ENCODE data around the gene LRRC53. TPM values are rescaled to one million over a fixed set of nuclear protein-coding genes. Genes with fewer than 3 reads are reported as not detected.

The LRRC53 gene
- total and polyA plus RNA-seq, 2 of the 8 experiments (the other 6 are each of a cell fraction or from before 2014, with no cell fraction given): not detected

DNA sequence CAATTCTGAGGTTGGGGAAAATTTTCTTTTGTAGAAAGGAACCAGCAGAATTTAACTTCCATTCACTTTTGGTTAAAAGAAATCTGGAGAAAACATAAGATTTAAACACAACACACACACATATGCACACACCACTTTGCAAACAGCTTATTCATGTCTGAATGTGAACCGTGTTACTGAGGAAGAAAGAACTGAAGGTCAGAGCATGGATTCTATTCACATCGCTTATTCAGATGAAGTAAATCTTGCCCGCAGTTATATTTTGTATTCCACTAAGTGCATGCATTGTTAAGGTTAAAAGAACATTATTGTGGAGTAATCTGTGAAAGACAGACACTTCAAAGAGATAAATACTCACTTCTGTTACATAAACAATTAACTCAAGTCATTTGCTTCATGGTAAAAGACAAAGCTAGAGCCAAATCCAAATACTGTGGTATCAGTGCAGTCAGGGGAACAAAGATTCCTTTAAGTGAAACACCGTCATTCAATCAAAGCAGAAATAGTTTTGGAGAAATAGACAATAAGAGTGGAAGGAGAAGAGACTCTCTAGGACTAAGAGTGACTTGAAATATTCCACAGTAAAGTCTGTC, 82.0 kb downstream of the LRRC53 start:
- no peak overlapping the region for H4K91ac ChIP-seq (replicated peaks; ENCODE audit: insufficient read length, low read length)
- H4K8ac ChIP-seq (ENCODE audit: extremely low read depth, insufficient read depth, low read length): no peak overlapping the region
- H3K9me3 ChIP-seq (ENCODE audit: insufficient read depth in 2 of 2, low read depth in 1 of 2, low read length in 1 of 2): no peaks in the 10 kb centered on the region
- H3K4me3 ChIP-seq (ENCODE audit: extremely low read depth in 1 of 4, insufficient read depth in 2 of 4, low read depth in 3 of 4, low read length in 4 of 4): no peak overlapping the region
- no peak overlapping the region for H3K23ac ChIP-seq (ENCODE audit: insufficient read length)
- no peaks in the 10 kb centered on the region for H3K27me3 ChIP-seq (replicated peaks in 1 of 4; ENCODE audit: control insufficient read depth in 3 of 4, extremely low read depth in 1 of 4, insufficient read depth in 3 of 4, low read length in 3 of 4)
- ChIA-PET CTCF (ENCODE audit: partially characterized antibody) (interaction anchor here (1.7 kb wide), 1 partner anchor 39 kb away, joined by 5 read pairs; no protein-coding TSS in a partner anchor), POLR2A (ENCODE audit: partially characterized antibody) (no interaction called here)
- H3K14ac ChIP-seq (ENCODE audit: insufficient read length): no peak overlapping the region
- H4K20me1 ChIP-seq (replicated peaks in 1 of 2; ENCODE audit: control insufficient read depth in 1 of 2, insufficient read depth in 2 of 2, low read length in 2 of 2): no peaks in the 10 kb centered on the region
- no peak overlapping the region for H2AK5ac ChIP-seq (ENCODE audit: low read depth, low read length)
- no peak overlapping the region for H2BK5ac ChIP-seq (ENCODE audit: low read depth, low read length)
- H2BK12ac ChIP-seq (ENCODE audit: low read depth, low read length): no peak overlapping the region
- H3K36me3 ChIP-seq (ENCODE audit: control insufficient read depth in 2 of 4, insufficient read depth in 4 of 4, low read length in 3 of 4): no peaks in the 10 kb centered on the region
- no peaks in the 10 kb centered on the region for H3K79me2 ChIP-seq (ENCODE audit: control insufficient read depth in 1 of 2, insufficient read depth in 2 of 2, low read length in 2 of 2)
- H3K79me1 ChIP-seq (ENCODE audit: low read depth, low read length): no peaks in the 10 kb centered on the region
- no peak overlapping the region for H4K5ac ChIP-seq (ENCODE audit: insufficient read length, low read depth, low read length)
- H3K9ac ChIP-seq (replicated peaks in 1 of 4; ENCODE audit: extremely low read depth in 1 of 4, low read depth in 3 of 4, low read length in 3 of 4): no peak overlapping the region
- H2AFZ ChIP-seq (ENCODE audit: low read length): no peak overlapping the region
- H3K27ac ChIP-seq (ENCODE audit: low read depth, low read length): no peak overlapping the region
- H3K23me2 ChIP-seq (ENCODE audit: low read depth, low read length): no peaks in the 10 kb centered on the region
- FAIRE-seq: no peak
- H2BK20ac ChIP-seq (ENCODE audit: low read length): no peak overlapping the region
- no peaks in the 10 kb centered on the region for H3K4me1 ChIP-seq (replicated peaks in 1 of 4; ENCODE audit: control insufficient read depth in 3 of 4, insufficient read depth in 4 of 4, low read length in 3 of 4)
- H3K4me2 ChIP-seq (ENCODE audit: insufficient read depth in 1 of 2, low read depth in 2 of 2, low read length in 2 of 2): no peak overlapping the region
- no peak overlapping the region for H3K56ac ChIP-seq (replicated peaks; ENCODE audit: insufficient read length, low read depth, low read length)
- DNase-seq (ENCODE audit: low read depth in 1 of 2, low spot score in 2 of 2): no peak
- H3K4ac ChIP-seq (replicated peaks; ENCODE audit: insufficient read length, low read depth, low read length): no peak overlapping the region
- no peak overlapping the region for H2BK120ac ChIP-seq (replicated peaks; ENCODE audit: low read depth, low read length)
- H2BK15ac ChIP-seq (ENCODE audit: low read length): no peak overlapping the region
- no peak overlapping the region for H3K18ac ChIP-seq (ENCODE audit: extremely low read depth, low read length)
- 91% methylated on average over 4 of the region's 4 CpGs; no CpG with 5 or more reads in 1 of the 2 experiments for WGBS, 2 experiments (ENCODE audit: extremely low coverage in 1 of 2, insufficient coverage in 1 of 2, insufficient read length in 1 of 2, insufficient replicate concordance in 2 of 2, low coverage in 1 of 2, low lambda C conversion rate in 2 of 2, missing lambda C conversion rate in 1 of 2)
- TF ChIP-seq GTF2F1 (IDR thresholded peaks at IDR 0.05; ENCODE audit: borderline replicate concordance, low read depth, low read length) (no peak), SIN3A (conservative IDR thresholded peaks at IDR 0.05 in 1 of 2, IDR thresholded peaks at IDR 0.05 in 1 of 2; ENCODE audit: low read depth in 1 of 2, low read length in 2 of 2) (no peak), POLR2AphosphoS5 (IDR thresholded peaks at IDR 0.05; ENCODE audit: low read depth, low read length) (no peak), GABPA (IDR thresholded peaks at IDR 0.05; ENCODE audit: borderline replicate concordance, insufficient read depth, low read length) (no peak), CTBP2 (IDR thresholded peaks at IDR 0.05; ENCODE audit: borderline replicate concordance, insufficient read depth, insufficient read length, low read length) (no peak), SIX5 (IDR thresholded peaks at IDR 0.05; ENCODE audit: low read depth, low read length) (no peak), EP300 (IDR thresholded peaks at IDR 0.05; ENCODE audit: borderline replicate concordance in 1 of 2, low read depth in 2 of 2, low read length in 2 of 2) (no peak), ZNF274 (IDR thresholded peaks at IDR 0.05; ENCODE audit: borderline replicate concordance, extremely low read depth, low read length) (no peak), CBX8 (IDR thresholded peaks at IDR 0.05; ENCODE audit: borderline replicate concordance, low read depth, low read length) (no peak), TAF7 (optimal IDR thresholded peaks at IDR 0.05; ENCODE audit: borderline replicate concordance, low read depth, low read length) (no peak), NRF1 (IDR thresholded peaks at IDR 0.05; ENCODE audit: low read depth, low read length) (no peak), HDAC2 (IDR thresholded peaks at IDR 0.05; ENCODE audit: borderline replicate concordance in 1 of 2, low read depth in 2 of 2, low read length in 2 of 2) (no peak)

Data from H1 (cell line).